ENCODE data around the gene DNAI1. TPM values are rescaled to one million over a fixed set of nuclear protein-coding genes. Genes with fewer than 3 reads are reported as not detected.
"Not testable (repeated sequence)": the region's sequence is repeated elsewhere in the genome, so short reads cannot be mapped to it uniquely, and the experiment has no call there.

The DNAI1 gene
- total RNA-seq, 4 donors from 2014 or later = 0.42 to 3.9 (median 0.66) TPM; not detected in 1

DNA sequence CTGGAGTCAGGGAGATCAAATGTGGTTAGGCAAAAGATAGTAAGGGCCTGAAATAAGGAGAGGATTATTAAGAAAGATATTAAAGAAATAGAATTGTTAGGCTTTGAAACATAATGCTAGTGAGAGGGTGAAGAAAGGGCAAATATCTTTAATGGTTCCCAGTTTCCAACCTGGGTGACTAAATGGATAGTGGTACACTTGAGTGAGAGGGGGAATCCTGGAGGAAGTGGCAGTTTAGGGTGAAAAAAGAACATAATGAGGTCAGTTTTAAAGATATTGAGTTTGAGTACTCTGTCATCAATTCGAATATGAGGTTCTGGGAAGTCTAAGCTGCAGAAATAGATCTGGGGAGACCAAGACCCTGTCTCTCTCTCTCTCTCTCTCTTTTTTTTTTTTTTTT, 18.9 kb downstream of the DNAI1 start:
- H3K4me3 ChIP-seq = no peak overlapping the region
- no peaks in the 10 kb centered on the region for H3K27me3 ChIP-seq
- H3K36me3 ChIP-seq = no peaks in the 10 kb centered on the region
- no peak for DNase-seq (ENCODE audit: low spot score in 2 of 2)
- no peak overlapping the region for H3K27ac ChIP-seq
- no peaks in the 10 kb centered on the region for H3K4me1 ChIP-seq
- WGBS, 2 donors = 74 to 89% methylated on average over 1 of the region's 1 CpG
- H3K9me3 ChIP-seq = no peaks in the 10 kb centered on the region
- TF ChIP-seq EP300 (IDR thresholded peaks at IDR 0.05) = no peak

DNA sequence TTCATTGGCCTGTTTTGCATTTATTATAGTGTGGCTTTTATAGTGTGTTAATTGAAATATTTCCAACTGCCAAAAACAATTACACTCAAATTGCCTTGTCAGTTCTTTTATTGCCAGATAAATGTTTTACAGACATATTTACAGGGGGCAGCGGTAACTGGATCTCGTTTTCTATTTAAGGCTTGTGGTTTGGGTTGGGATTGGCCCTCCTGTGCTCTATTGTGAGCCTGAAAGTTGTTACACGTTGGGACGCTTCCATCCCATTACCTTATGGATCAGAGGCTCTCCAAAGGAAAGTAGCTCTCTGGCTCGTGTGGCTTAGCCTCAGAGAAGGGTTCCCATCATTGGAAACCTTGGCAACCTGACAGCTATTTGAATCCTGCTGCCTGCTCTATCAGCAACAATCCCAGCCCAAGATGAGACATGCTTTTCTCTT, 20.8 kb downstream of the DNAI1 start:
- no peak for DNase-seq (ENCODE audit: low spot score in 2 of 2)
- Histone ChIP-seq H3K27me3 (no peaks in the 10 kb centered on the region), H3K9me3 (no peaks in the 10 kb centered on the region), H3K27ac (no peak overlapping the region), H3K4me1 (no peaks in the 10 kb centered on the region), H3K36me3 (no peaks in the 10 kb centered on the region), H3K4me3 (no peak overlapping the region)
- WGBS, 2 donors = 25 to 32% methylated on average over 5 of the region's 5 CpGs
- TF ChIP-seq EP300 (IDR thresholded peaks at IDR 0.05) (no peak), POLR2A (IDR thresholded peaks at IDR 0.05) (no peak)
- TF ChIP-seq, protein P1, sequence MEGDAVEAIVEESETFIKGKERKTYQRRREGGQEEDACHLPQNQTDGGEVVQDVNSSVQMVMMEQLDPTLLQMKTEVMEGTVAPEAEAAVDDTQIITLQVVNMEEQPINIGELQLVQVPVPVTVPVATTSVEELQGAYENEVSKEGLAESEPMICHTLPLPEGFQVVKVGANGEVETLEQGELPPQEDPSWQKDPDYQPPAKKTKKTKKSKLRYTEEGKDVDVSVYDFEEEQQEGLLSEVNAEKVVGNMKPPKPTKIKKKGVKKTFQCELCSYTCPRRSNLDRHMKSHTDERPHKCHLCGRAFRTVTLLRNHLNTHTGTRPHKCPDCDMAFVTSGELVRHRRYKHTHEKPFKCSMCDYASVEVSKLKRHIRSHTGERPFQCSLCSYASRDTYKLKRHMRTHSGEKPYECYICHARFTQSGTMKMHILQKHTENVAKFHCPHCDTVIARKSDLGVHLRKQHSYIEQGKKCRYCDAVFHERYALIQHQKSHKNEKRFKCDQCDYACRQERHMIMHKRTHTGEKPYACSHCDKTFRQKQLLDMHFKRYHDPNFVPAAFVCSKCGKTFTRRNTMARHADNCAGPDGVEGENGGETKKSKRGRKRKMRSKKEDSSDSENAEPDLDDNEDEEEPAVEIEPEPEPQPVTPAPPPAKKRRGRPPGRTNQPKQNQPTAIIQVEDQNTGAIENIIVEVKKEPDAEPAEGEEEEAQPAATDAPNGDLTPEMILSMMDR (IDR thresholded peaks at IDR 0.05) = no peak

DNA sequence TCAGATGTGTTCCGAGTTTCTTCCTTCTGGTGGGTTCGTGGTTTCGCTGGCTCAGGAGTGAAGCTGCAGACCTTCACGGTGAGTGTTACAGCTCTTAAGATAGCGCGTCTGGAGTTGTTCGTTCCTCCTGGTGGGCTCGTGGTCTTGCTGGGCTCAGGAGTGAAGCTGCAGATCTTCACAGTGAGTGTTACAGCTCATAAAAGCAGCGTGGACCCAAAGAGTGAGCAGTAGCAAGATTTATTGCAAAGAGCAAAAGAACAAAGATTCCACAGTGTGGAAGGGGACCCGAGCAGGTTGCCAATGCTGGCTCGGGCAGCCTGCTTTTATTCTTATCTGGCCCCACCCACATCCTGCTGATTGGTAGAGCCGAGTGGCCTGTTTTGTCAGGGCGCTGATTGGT, 23.0 kb downstream of the DNAI1 start:
- H3K36me3 ChIP-seq; DNase-seq (ENCODE audit: low spot score in 2 of 2); H3K27me3 ChIP-seq; H3K27ac ChIP-seq; H3K4me3 ChIP-seq; H3K4me1 ChIP-seq; H3K9me3 ChIP-seq: not testable (repeated sequence)
- 62 to 63% methylated on average over 13 of the region's 13 CpGs for WGBS, 2 donors

DNA sequence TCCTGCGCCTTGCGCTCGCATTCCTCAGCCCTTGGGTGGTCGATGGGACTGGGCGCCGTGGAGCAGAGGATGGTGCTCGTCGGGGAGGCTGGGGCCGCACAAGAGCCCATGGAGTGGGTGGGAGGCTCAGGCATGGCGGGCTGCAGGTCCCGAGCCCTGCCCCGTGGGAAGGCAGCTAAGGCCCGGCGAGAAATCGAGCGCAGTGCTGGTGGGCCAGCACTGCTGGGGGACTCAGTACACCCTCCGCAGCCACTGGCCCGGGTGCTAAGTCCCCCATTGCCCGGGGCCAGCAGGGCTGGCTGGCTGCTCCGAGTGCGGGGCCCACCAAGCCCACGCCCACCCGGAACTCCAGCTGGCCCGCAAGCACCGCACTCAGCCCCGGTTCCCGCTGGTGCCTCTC, 24.1 kb downstream of the DNAI1 start:
- H3K36me3 ChIP-seq; H3K4me3 ChIP-seq; H3K4me1 ChIP-seq; DNase-seq (ENCODE audit: low spot score in 2 of 2); H3K27me3 ChIP-seq; H3K9me3 ChIP-seq; H3K27ac ChIP-seq: not testable (repeated sequence)
- 95 to 96% methylated on average over 10 to 21 of the region's 27 CpGs for WGBS, 2 donors

DNA sequence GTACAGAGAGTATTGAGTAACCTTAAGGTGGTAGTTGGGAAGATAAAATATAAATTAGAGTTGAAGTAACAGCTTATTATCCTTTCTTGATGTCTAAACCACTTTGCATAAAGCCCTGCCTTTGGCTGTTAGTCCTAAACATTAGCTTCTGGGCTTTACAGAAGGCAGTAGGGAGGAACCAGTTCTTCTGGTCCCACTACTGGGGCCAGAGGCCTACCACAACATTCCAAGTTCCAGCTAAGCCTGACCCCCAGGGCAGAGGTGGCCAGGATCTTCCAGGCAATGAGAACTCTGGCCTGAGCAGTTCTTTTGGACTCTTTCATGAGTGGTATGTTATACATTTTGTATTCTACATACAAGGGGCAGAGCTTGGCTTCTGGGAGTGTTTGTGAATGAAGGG, 26.1 kb downstream of the DNAI1 start:
- Histone ChIP-seq H3K27me3 (no peaks in the 10 kb centered on the region), H3K9me3 (no peaks in the 10 kb centered on the region), H3K4me3 (no peak overlapping the region)

DNA sequence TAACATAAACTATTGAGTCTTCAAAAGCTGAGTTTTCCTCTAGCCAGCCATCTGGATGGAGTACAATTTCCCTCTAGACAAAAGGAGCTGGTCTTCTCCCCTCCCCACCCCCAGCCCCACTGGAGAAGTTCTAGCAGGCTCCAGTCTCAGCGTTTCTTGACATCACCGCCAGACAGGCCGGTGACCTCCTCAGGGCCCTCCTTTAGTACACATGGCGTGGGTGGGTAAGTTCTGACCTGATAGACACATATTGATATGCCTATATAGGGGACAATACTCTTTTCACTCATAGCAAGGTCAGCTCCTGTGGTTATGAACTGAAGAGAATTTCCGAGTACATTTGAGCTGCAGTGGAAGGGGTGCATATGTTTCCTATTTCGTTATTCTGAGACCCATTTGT, 27.2 kb downstream of the DNAI1 start:
- 46 to 50% methylated on average over 6 of the region's 6 CpGs for WGBS, 2 donors
- H3K4me3 ChIP-seq = no peak overlapping the region
- no peaks in the 10 kb centered on the region for H3K4me1 ChIP-seq
- H3K36me3 ChIP-seq = no peaks in the 10 kb centered on the region
- H3K27me3 ChIP-seq = no peaks in the 10 kb centered on the region
- no peak overlapping the region for H3K27ac ChIP-seq
- no peak for DNase-seq (ENCODE audit: low spot score in 2 of 2)
- TF ChIP-seq, protein P1 (IDR thresholded peaks at IDR 0.05) = no peak
- TF ChIP-seq POLR2A (IDR thresholded peaks at IDR 0.05) = no peak
- no peak for TF ChIP-seq EP300 (IDR thresholded peaks at IDR 0.05)
- no peaks in the 10 kb centered on the region for H3K9me3 ChIP-seq

More for the DNA sequence above, 26.1 kb downstream of the DNAI1 start:
- Histone ChIP-seq H3K27ac (no peak overlapping the region), H3K4me1 (no peaks in the 10 kb centered on the region), H3K36me3 (no peaks in the 10 kb centered on the region)
- DNase-seq (ENCODE audit: low spot score in 2 of 2) = no peak
- TF ChIP-seq, protein P1 (IDR thresholded peaks at IDR 0.05) = no peak
- TF ChIP-seq POLR2A (IDR thresholded peaks at IDR 0.05) = no peak
- no peak for TF ChIP-seq EP300 (IDR thresholded peaks at IDR 0.05)

DNA sequence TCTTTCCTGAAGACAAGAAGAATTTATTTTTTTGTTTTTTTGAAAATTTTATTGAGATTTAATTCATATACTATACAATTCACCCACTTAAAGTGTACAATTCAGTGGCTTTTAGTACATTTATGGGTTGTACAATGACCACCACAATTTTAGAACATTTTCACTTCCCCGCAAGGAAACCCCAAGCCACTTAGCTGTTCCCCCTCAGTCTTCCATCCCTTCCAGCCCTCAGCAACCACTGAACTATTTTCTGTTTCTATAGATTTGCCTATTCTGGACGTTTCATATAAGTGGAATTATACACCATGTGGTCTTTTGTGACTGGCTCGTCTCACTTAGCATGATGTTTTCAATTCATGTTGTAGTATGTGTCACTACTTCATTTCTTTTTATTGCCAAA, 28.0 kb downstream of the DNAI1 start:
- DNase-seq (ENCODE audit: low spot score in 2 of 2) = no peak
- Histone ChIP-seq H3K4me1 (no peaks in the 10 kb centered on the region), H3K36me3 (no peaks in the 10 kb centered on the region), H3K9me3 (no peaks in the 10 kb centered on the region), H3K4me3 (no peak overlapping the region), H3K27me3 (no peaks in the 10 kb centered on the region), H3K27ac (no peak overlapping the region)
- WGBS, 2 donors = 36 to 41% methylated on average over 3 of the region's 3 CpGs
- no peak for TF ChIP-seq POLR2A (IDR thresholded peaks at IDR 0.05)
- TF ChIP-seq, protein P1 (IDR thresholded peaks at IDR 0.05) = no peak
- no peak for TF ChIP-seq EP300 (IDR thresholded peaks at IDR 0.05)

Data from tibial nerve (tissue), 4 donors.